HepG2 (cell line): ENCODE data around the gene GBA2. TPM values are rescaled to one million over a fixed set of nuclear protein-coding genes. Genes with fewer than 3 reads are reported as not detected.

ENCODE experiments used
- ATAD3A ChIP-seq: sonication (generic); formaldehyde crosslinking; IDR thresholded peaks from 2 replicates; pipeline ENCODE4 v1.4.0; 2020; ENCODE audit warnings: missing genetic modification reagents
- ATF1 ChIP-seq: IDR thresholded peaks from 2 replicates; pipeline ENCODE4 v1.6.1; 2016; ENCODE audit warnings: mild to moderate bottlenecking, control low read depth
- CAMTA2 ChIP-seq: sonication (generic); formaldehyde crosslinking; IDR thresholded peaks from 2 replicates; pipeline ENCODE4 v1.4.0; 2020; ENCODE audit warnings: mild to moderate bottlenecking, missing genetic modification reagents, borderline replicate concordance
- ELF3 ChIP-seq: IDR thresholded peaks from 2 replicates; pipeline ENCODE4 v1.6.1; 2016; ENCODE audit warnings: missing genetic modification reagents, missing compliant biosample characterization
- GFI1 ChIP-seq: sonication (generic); formaldehyde crosslinking; IDR thresholded peaks from 2 replicates; pipeline ENCODE4 v1.5.0; 2020; ENCODE audit warnings: missing genetic modification reagents, mild to moderate bottlenecking, borderline replicate concordance
- IKZF1 ChIP-seq: fragments of 450-650 bp; IDR thresholded peaks from 2 replicates; pipeline ENCODE4 v1.7.1; 2016
- MEIS2 ChIP-seq: sonication (generic); formaldehyde crosslinking; IDR thresholded peaks from 2 replicates; pipeline ENCODE4 v1.9.0; 2021; ENCODE audit warnings: mild to moderate bottlenecking, missing genetic modification reagents
- MTF2 ChIP-seq: sonication (generic); formaldehyde crosslinking; IDR thresholded peaks from 2 replicates; pipeline ENCODE4 v1.5.0; 2020; ENCODE audit warnings: missing genetic modification reagents, borderline replicate concordance
- POLR2A ChIP-seq, 2 experiments: IDR thresholded peaks; 2 replicates each; pipeline ENCODE4 v1.6.1; 2011; ENCODE audit warnings: low read depth in 2 of 2, low read length in 2 of 2, mild to moderate bottlenecking in 1 of 2, moderate library complexity in 1 of 2; ENCODE audit not compliant: insufficient read depth in 1 of 2
- REXO4 ChIP-seq: sonication (generic); formaldehyde crosslinking; IDR thresholded peaks from 2 replicates; pipeline ENCODE4 v1.8.0; 2022; ENCODE audit warnings: missing genetic modification reagents, mild to moderate bottlenecking, borderline replicate concordance
- SALL2 ChIP-seq: sonication (generic); formaldehyde crosslinking; IDR thresholded peaks from 2 replicates; pipeline ENCODE4 v1.8.1; 2023; ENCODE audit warnings: mild to moderate bottlenecking, missing genetic modification reagents, inconsistent platforms
- SKI ChIP-seq: fragments of 450-650 bp; IDR thresholded peaks from one replicate; pipeline ENCODE4 v1.6.1; 2018; ENCODE audit warnings: mild to moderate bottlenecking; ENCODE audit not compliant: partially characterized antibody
- SOX13 ChIP-seq, 3 experiments: fragments of 450-650 bp in 1 of 3; sonication (generic) in 1 of 3; formaldehyde crosslinking in 1 of 3; IDR thresholded peaks in 2 of 3; conservative IDR thresholded peaks in 1 of 3; 2 replicates each; pipeline versions ENCODE4 v1.5.0 to v1.6.1; 2016 to 2020; ENCODE audit warnings: antibody characterized with exemption in 1 of 3, mild to moderate bottlenecking in 1 of 3, missing compliant biosample characterization in 1 of 3, missing genetic modification reagents in 1 of 3, moderate library complexity in 1 of 3
- STAT5B ChIP-seq: sonication (generic); formaldehyde crosslinking; IDR thresholded peaks from 2 replicates; pipeline ENCODE4 v1.4.0; 2020; ENCODE audit warnings: missing genetic modification reagents
- ZNF577 ChIP-seq: sonication (generic); formaldehyde crosslinking; IDR thresholded peaks from 2 replicates; pipeline ENCODE4 v1.4.0; 2020; ENCODE audit warnings: mild to moderate bottlenecking, low read depth, missing genetic modification reagents, borderline replicate concordance
- ZNF670 ChIP-seq: sonication (generic); formaldehyde crosslinking; IDR thresholded peaks from 2 replicates; pipeline ENCODE4 v1.8.0; 2022; ENCODE audit warnings: mild to moderate bottlenecking, missing genetic modification reagents, borderline replicate concordance
- ZNF746 ChIP-seq: sonication (generic); formaldehyde crosslinking; IDR thresholded peaks from 2 replicates; pipeline ENCODE4 v1.8.0; 2022; ENCODE audit warnings: mild to moderate bottlenecking, missing genetic modification reagents
- polyA plus RNA-seq, 8 experiments: library from polyadenylated mRNA; depleted of rRNA in 3 of 8; stranded (reverse) in 7 of 8; unstranded in 1 of 8; fragments of >200 nt; fragmentation: Illumina TruSeq in 4 of 8; extraction: Trizol in 4 of 8; gene quantifications; 2 replicates each; pipeline versions ENCODE4 v1.2.1 to v1.2.3, GENCODE V29; 2011 to 2016; ENCODE audit warnings: low read depth in 4 of 8, missing spikeins in 1 of 8, mixed read lengths in 1 of 8; ENCODE audit not compliant: insufficient read depth in 1 of 8
- total RNA-seq, 5 experiments: library from RNA; depleted of rRNA; stranded (reverse); fragments of >200 nt; fragmentation: Illumina TruSeq; extraction: Trizol; gene quantifications; 2 replicates each; pipeline ENCODE4 v1.2.3, GENCODE V29; 2016; ENCODE audit warnings: low read depth in 1 of 5
- TF ChIP-seq, protein P1 (sequence below): sonication (generic); formaldehyde crosslinking; IDR thresholded peaks from 2 replicates; pipeline ENCODE4 v1.4.0; 2020; ENCODE audit warnings: low read depth, mild to moderate bottlenecking, missing genetic modification reagents
- TF ChIP-seq, protein P2 (sequence below): sonication (generic); formaldehyde crosslinking; IDR thresholded peaks from 2 replicates; pipeline ENCODE4 v1.8.1; 2023; ENCODE audit warnings: mild to moderate bottlenecking, inconsistent platforms, moderate library complexity, missing genetic modification reagents, borderline replicate concordance
- TF ChIP-seq, protein P3 (sequence below): sonication (generic); formaldehyde crosslinking; IDR thresholded peaks from 2 replicates; pipeline ENCODE4 v1.4.0; 2020; ENCODE audit warnings: mild to moderate bottlenecking, missing genetic modification reagents, borderline replicate concordance

Gene GBA2
- total and polyA plus RNA-seq, 2 of the 13 experiments (the other 11 are each of a cell fraction or from before 2014, with no cell fraction given), result 37.5 to 86.1 TPM

DNA sequence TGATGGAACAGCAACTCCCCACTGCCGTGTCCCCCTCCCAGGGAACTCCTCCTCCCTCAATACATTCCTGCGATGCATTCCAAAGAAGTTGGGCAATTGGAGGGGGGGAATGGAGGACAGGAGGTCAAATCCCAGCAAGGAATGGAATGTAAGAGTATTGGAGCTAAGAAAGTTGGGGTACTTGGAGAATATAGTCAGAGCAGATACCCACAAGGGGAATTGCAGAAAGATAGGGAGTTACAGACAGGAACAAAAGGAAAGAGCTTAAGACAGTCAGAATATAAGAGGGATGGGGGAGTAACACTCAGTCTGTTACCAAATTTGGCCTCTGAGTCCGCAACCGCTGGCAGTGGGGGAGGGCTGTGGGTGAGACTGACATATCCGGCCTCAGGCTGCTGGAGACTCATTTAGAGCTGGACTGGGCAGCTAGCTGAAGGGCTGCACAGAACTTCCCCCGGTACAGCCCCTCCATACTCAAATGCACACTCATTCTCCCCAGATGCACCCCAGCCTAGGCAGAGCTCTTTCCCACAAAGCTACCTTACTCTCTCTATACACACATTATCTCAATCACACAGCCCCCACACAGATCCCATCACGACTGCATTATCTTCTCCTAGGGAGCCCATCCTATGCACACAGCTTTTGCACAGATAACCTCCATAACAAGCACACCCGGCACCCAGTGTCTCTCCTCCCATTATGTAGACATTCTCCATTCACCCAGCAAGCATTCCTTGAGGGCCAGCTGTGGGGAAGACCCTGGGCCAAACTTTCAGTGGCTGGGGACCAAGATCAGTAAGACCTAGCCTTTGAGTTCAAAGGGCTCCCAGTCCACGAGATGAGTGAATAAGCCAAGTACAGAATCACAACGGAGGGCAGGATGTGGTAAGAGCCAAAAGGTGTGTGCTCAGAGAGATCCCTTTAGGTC, 20.7 kb downstream of the GBA2 start (continued):
- TF ChIP-seq, protein P1, sequence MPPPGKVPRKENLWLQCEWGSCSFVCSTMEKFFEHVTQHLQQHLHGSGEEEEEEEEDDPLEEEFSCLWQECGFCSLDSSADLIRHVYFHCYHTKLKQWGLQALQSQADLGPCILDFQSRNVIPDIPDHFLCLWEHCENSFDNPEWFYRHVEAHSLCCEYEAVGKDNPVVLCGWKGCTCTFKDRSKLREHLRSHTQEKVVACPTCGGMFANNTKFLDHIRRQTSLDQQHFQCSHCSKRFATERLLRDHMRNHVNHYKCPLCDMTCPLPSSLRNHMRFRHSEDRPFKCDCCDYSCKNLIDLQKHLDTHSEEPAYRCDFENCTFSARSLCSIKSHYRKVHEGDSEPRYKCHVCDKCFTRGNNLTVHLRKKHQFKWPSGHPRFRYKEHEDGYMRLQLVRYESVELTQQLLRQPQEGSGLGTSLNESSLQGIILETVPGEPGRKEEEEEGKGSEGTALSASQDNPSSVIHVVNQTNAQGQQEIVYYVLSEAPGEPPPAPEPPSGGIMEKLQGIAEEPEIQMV, result no peak
- TF ChIP-seq ATF1 (CRISPR knock-in tag) (no peak), REXO4 (CRISPR knock-in tag) (no peak), ATAD3A (no peak), IKZF1 (no peak), STAT5B (CRISPR knock-in tag) (no peak), SKI (no peak), SALL2 (no peak), MEIS2 (CRISPR knock-in tag) (no peak), SOX13 (IDR thresholded peaks at IDR 0.05) (peak; percentile 35; the same call in 1 of the 2 replicates), SOX13 (CRISPR knock-in tag; conservative IDR thresholded peaks at IDR 0.05 in 1 of 2, IDR thresholded peaks at IDR 0.05 in 1 of 2) (peak in 1 of 2 experiments; percentile 88; a peak in 2 of 4 replicates), ZNF670 (no peak), ELF3 (CRISPR knock-in tag) (no peak), ZNF577 (CRISPR knock-in tag) (no peak), POLR2A (IDR thresholded peaks at IDR 0.05; ENCODE audit: insufficient read depth in 1 of 2, low read depth in 2 of 2, low read length in 2 of 2) (peak in 1 of 2 experiments; percentile 54; a peak in 2 of 4 replicates), MTF2 (CRISPR knock-in tag) (no peak), GFI1 (CRISPR knock-in tag) (0 out of 2 replicates have a peak, but pooled peaks have one; percentile 41), CAMTA2 (no peak), ZNF746 (0 out of 2 replicates have a peak, but pooled peaks have one; percentile 40)
- TF ChIP-seq, protein P2, sequence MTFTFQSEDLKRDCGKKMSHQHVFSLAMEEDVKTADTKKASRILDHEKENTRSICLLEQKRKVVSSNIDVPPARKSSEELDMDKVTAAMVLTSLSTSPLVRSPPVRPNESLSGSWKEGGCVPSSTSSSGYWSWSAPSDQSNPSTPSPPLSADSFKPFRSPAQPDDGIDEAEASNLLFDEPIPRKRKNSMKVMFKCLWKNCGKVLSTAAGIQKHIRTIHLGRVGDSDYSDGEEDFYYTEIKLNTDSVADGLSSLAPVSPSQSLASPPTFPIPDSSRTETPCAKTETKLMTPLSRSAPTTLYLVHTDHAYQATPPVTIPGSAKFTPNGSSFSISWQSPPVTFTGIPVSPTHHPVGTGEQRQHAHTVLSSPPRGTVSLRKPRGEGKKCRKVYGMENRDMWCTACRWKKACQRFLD (CRISPR knock-in tag), result no peak
- TF ChIP-seq, protein P3, sequence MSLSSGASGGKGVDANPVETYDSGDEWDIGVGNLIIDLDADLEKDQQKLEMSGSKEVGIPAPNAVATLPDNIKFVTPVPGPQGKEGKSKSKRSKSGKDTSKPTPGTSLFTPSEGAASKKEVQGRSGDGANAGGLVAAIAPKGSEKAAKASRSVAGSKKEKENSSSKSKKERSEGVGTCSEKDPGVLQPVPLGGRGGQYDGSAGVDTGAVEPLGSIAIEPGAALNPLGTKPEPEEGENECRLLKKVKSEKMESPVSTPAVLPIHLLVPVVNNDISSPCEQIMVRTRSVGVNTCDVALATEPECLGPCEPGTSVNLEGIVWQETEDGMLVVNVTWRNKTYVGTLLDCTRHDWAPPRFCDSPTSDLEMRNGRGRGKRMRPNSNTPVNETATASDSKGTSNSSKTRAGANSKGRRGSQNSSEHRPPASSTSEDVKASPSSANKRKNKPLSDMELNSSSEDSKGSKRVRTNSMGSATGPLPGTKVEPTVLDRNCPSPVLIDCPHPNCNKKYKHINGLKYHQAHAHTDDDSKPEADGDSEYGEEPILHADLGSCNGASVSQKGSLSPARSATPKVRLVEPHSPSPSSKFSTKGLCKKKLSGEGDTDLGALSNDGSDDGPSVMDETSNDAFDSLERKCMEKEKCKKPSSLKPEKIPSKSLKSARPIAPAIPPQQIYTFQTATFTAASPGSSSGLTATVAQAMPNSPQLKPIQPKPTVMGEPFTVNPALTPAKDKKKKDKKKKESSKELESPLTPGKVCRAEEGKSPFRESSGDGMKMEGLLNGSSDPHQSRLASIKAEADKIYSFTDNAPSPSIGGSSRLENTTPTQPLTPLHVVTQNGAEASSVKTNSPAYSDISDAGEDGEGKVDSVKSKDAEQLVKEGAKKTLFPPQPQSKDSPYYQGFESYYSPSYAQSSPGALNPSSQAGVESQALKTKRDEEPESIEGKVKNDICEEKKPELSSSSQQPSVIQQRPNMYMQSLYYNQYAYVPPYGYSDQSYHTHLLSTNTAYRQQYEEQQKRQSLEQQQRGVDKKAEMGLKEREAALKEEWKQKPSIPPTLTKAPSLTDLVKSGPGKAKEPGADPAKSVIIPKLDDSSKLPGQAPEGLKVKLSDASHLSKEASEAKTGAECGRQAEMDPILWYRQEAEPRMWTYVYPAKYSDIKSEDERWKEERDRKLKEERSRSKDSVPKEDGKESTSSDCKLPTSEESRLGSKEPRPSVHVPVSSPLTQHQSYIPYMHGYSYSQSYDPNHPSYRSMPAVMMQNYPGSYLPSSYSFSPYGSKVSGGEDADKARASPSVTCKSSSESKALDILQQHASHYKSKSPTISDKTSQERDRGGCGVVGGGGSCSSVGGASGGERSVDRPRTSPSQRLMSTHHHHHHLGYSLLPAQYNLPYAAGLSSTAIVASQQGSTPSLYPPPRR (CRISPR knock-in tag), result 0 out of 2 replicates have a peak, but pooled peaks have one; percentile 23
